SU-DHL-6 (cell line): ENCODE measurements around the gene PXT1.

ENCODE experiments used
- CTCF ChIP-seq: fragments of 200-600 bp; sonication (generic); IDR thresholded peaks from one replicate; pipeline ENCODE4 v1.5.1; 2017; ENCODE audit warnings: antibody characterized with exemption, mild to moderate bottlenecking, low read length, moderate library complexity; ENCODE audit not compliant: insufficient read depth, poor library complexity, severe bottlenecking
- EZH2phosphoT487 ChIP-seq: fragments of 200-600 bp; sonication (generic), shearing (Covaris generic); conservative IDR thresholded peaks from 2 replicates; pipeline ENCODE4 v1.6.1; 2018; ENCODE audit warnings: mild to moderate bottlenecking, antibody characterized with exemption, low read length, moderate library complexity, mixed read lengths

GRCh38 chr6:36386495-36387439 lies 55.9 kb downstream of the PXT1 start:
- no peak for TF ChIP-seq CTCF
- TF ChIP-seq EZH2phosphoT487: no peak
